LNCAP (cell line): ENCODE data around the gene LIMCH1.

ENCODE experiments used
- TF ChIP-seq, protein P1 (sequence below): fragments of 450-650 bp; IDR thresholded peaks from 2 replicates; pipeline ENCODE4 v1.5.1; 2017; ENCODE audit warnings: mild to moderate bottlenecking

LIMCH1 gene

DNA sequence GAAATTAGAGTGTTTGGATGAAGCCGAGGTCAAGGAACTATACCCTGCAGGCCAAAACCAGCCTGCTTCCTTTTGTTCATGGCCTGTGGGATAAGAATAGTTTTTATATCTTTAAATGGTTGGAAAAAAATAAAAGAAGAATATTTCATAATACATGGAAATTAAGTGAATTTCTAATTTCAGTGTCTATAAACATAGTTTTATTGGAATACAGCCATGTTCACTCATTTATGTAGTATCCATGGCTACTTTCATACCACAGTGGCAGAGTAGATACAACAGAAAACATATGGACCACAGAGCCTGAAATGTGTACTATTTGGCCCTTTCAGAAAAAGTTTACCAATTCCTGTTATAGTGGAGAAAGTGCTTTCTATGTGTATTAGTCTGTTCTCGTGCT is 13.6 kb downstream of the LIMCH1 start:
- TF ChIP-seq, protein P1, sequence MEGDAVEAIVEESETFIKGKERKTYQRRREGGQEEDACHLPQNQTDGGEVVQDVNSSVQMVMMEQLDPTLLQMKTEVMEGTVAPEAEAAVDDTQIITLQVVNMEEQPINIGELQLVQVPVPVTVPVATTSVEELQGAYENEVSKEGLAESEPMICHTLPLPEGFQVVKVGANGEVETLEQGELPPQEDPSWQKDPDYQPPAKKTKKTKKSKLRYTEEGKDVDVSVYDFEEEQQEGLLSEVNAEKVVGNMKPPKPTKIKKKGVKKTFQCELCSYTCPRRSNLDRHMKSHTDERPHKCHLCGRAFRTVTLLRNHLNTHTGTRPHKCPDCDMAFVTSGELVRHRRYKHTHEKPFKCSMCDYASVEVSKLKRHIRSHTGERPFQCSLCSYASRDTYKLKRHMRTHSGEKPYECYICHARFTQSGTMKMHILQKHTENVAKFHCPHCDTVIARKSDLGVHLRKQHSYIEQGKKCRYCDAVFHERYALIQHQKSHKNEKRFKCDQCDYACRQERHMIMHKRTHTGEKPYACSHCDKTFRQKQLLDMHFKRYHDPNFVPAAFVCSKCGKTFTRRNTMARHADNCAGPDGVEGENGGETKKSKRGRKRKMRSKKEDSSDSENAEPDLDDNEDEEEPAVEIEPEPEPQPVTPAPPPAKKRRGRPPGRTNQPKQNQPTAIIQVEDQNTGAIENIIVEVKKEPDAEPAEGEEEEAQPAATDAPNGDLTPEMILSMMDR: no peak

DNA sequence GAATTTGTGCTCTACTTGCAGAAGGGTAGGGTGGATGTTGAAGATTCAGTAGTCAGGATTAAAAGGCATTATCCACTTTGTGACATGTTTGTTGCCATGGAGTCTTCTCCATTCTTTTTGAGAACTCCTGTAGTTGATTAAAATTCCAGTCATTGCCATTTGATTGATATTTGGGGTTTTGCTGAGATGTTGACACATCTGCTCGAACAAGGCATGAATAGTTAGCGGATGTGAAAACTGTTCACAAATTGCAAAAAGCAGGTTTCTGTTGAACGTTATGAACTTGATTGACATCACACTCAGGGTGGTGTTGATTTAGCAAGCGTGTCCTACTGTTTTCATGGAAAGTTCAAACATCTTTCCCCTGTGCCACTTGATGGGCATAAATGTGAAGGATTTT is 16.9 kb downstream of the LIMCH1 start:
- TF ChIP-seq, protein P1: no peak

DNA sequence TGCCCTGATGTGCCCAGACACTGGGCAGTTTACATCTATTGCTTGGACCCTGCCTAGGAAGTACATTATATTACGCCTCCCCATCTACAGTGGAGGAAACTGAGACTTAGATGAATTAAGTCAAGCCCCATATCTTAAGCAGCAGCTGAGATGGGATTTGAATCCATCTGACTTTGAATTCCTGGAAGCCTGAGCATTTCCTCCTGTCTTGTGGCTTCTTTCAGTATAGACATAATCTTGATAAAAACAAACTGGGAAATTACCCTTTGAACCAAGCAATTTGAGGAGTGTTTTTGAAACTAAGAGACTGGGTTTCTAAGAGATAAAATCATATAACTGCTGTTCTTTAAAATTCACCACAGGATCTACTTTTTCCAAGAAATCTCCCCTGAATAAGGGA is 18.6 kb downstream of the LIMCH1 start:
- TF ChIP-seq, protein P1: no peak

DNA sequence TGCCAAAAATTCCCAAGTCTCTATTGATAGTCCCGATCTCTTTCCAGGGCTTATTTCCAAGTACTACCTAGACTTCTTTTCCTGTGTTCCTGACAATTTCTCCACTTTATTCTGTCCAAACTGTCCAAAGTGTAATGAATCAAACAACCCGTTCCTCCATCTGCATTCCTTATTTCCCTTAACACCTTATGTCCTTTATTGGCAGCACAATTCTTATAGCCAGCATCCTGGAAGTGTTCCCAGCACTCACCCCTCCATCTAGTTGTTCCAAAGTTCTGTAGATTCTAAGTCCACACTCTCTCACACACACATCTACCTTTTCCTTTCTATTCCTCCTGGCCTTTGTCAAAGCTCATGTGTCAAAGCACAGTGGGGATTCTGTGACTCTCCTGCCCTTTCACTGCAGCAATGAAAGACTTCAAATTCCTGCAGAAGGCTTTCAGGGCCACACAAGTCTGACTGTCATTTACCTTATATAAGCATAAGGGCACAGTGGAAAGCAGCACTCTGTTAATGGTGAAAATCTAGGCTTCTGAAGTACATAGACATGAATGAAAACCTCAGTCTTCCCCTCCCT is 22.1 kb downstream of the LIMCH1 start:
- TF ChIP-seq, protein P1: no peak

DNA sequence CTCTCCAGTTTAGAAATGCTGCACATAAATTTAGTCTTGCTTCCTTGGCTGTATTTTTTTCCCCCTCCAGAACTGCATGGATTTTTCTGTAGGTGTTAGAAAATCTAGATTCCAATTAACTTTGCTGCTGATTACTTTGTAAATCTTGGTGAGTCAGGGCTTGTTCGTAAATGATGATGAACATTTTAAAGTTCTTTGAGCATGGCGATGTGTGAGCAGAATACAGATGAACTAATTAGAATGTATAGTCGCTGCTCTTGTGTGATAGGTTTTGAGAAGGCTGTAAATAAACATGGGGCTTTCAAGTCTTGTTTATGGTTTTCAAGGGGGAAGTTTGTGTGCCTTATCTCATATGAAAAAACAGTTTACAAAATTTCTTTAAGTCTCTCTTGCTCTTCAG is 23.3 kb downstream of the LIMCH1 start:
- TF ChIP-seq, protein P1: no peak

DNA sequence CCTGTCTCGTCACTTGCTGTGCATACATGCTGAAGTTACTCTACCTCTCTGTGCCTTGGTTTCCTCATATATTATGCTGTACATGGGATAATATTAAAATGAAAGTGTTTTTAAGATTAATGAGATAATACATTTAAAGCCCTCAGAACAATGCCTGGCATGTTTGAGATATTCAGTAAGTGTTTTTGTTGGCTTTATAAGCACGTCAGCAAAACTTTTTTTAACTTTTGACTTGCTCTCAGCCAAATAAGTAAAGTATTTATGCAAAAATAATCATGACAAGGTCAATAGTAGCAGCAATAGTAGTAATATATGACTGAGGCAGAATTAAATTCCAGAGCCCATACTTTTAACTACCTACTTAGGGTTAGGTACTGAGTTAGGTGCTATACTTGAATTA is 29.2 kb downstream of the LIMCH1 start:
- TF ChIP-seq, protein P1: no peak

DNA sequence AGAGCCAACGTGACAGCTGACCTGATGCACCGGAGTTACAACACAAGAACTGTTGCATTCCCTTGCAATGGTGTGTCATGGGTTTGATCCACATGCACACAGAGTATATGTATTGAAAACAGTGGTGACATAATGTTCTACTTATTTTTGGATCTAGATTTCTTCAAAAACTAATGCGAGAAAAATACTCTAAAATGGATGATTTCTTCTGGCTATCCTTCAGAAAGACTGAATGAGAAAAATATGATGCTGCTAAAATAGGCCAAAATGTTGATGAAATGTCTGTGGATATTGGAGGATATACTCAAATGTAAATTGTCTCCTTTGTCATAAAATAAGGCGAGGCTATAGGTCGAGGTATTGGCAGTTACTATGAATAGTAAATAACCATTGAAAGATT is 30.4 kb downstream of the LIMCH1 start:
- TF ChIP-seq, protein P1: no peak

DNA sequence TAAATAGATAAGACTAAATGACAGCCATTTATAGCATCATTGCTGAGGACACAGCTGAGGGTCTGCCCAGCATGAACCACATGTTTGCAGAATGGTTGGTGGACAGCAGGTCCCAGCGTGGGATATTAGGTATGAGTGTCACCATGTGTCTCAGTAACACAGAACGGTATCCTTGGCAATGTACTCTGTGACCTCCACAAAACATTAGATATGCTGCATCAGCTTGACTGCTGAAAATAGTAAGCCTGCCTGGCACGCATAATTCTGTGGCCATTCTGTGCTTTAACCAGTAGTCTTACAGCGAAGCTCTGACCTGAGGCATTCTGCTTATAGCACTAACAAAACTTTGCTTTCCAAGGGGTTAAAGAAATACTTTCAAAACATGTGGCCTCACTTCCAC is 32.0 kb downstream of the LIMCH1 start:
- TF ChIP-seq, protein P1: no peak
